Pulmonary artery endothelial cell (primary cell): ENCODE results near the gene PCDHGA8. TPM values are rescaled to one million over a fixed set of nuclear protein-coding genes. Genes with fewer than 3 reads are reported as not detected.
"Not testable (repeated sequence)": the region's sequence is repeated elsewhere in the genome, so short reads cannot be mapped to it uniquely, and the experiment has no call there.

Experiments used
- DNase-seq: peaks from one replicate; pipeline ENCODE4 v3.0.0-alpha.2; 2011; ENCODE audit warnings: low read depth, low spot score
- total RNA-seq: library from RNA; depleted of rRNA; stranded (reverse); fragments of >200 nt; gene quantifications from 2 replicates; pipeline ENCODE4 v1.2.3, GENCODE V29; 2014

The PCDHGA8 gene
- total RNA-seq = 0.46 and 0.95 TPM in 2 replicates

- no peak for DNase-seq
Measured at GRCh38 chr5:141392429-141393198, at the start of gene PCDHGA8. Gene PCDHGA8, plus strand, starts transcription at chr5:141392633. Its CDS starts 181 bp downstream, at chr5:141392814.

- DNase-seq = no peak
Measured at GRCh38 chr5:141342773-141343172, 49.7 kb upstream of the PCDHGA8 start.

GRCh38 chr5:141343242-141343952 lies 49.0 kb upstream of the PCDHGA8 start, which contains the start of gene PCDHGA3:
Gene PCDHGA3, plus strand, starts transcription at chr5:141343829. Its CDS starts 205 bp downstream, at chr5:141344034.
- no peak for DNase-seq

GRCh38 chr5:141343953-141344463 lies 48.4 kb upstream of the PCDHGA8 start:
- DNase-seq = no peak

- DNase-seq = no peak
Measured at GRCh38 chr5:141345327-141345726, 47.1 kb upstream of the PCDHGA8 start.

GRCh38 chr5:141346017-141346416 lies 46.4 kb upstream of the PCDHGA8 start:
- DNase-seq = not testable (repeated sequence)

GRCh38 chr5:141349917-141350619 lies 42.4 kb upstream of the PCDHGA8 start, which contains the start of gene PCDHGB1:
Gene PCDHGB1, plus strand, starts transcription at chr5:141350099. Its CDS starts 162 bp downstream, at chr5:141350261.
- DNase-seq = no peak

- no peak for DNase-seq
Measured at GRCh38 chr5:141351591-141351990, 40.8 kb upstream of the PCDHGA8 start.

GRCh38 chr5:141354900-141355469 lies 37.4 kb upstream of the PCDHGA8 start, which contains the start of gene PCDHGA4:
Gene PCDHGA4, plus strand, starts transcription at chr5:141355021. Its CDS starts 87 bp downstream, at chr5:141355108.
- DNase-seq = no peak

- DNase-seq = no peak
Measured at GRCh38 chr5:141355641-141356040, 36.8 kb upstream of the PCDHGA8 start.

- no peak for DNase-seq
Measured at GRCh38 chr5:141356133-141356532, 36.3 kb upstream of the PCDHGA8 start.

GRCh38 chr5:141356950-141357349 lies 35.5 kb upstream of the PCDHGA8 start:
- DNase-seq = no peak

- no peak for DNase-seq
Measured at GRCh38 chr5:141359790-141360426, 32.5 kb upstream of the PCDHGA8 start, which contains the start of gene PCDHGB2. Gene PCDHGB2, plus strand, starts transcription at chr5:141359994. Its CDS starts 142 bp downstream, at chr5:141360136.

GRCh38 chr5:141360685-141361084 lies 31.7 kb upstream of the PCDHGA8 start:
- no peak for DNase-seq

GRCh38 chr5:141362719-141363118 lies 29.7 kb upstream of the PCDHGA8 start:
- no peak for DNase-seq

- DNase-seq = no peak
Measured at GRCh38 chr5:141363952-141364660, 28.3 kb upstream of the PCDHGA8 start, which contains the start of gene PCDHGA5. Gene PCDHGA5, plus strand, starts transcription at chr5:141364162. Its CDS starts 169 bp downstream, at chr5:141364331.

- DNase-seq = no peak
Measured at GRCh38 chr5:141366016-141366896, 26.2 kb upstream of the PCDHGA8 start.

GRCh38 chr5:141369994-141370848 lies 22.2 kb upstream of the PCDHGA8 start, which contains the start of gene PCDHGB3:
Gene PCDHGB3, plus strand, starts transcription at chr5:141370242. Its CDS starts 153 bp downstream, at chr5:141370395.
- no peak for DNase-seq
